ENCODE results near the gene ZNF527. TPM values are rescaled to one million over a fixed set of nuclear protein-coding genes. Genes with fewer than 3 reads are reported as not detected.

ZNF527 gene
- total RNA-seq, 1 experiment from 2014 or later = 8.9 TPM

DNA sequence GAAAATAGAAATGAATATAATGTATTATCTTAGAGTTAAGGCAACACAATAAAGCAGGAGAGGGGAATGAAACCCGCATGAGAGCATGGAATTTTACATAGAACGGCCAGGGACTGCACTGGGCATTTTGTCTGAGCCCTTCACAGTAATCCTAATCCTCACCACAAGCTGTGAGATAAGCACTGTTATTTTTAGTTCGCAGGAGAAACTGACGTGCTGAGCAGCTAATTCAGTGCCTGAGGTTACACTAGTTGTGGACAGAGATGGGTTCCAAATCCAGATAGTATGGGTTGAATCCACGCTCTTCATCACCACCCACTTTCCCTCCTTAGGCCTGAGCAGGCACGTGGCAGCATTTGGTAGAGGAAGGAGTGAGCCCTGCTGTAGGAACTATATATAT is 24.8 kb upstream of the ZNF527 start:
- ATAC-seq = no peak
- Histone ChIP-seq H3K36me3 (ENCODE audit: control insufficient read depth, insufficient read depth, low read length) (peaks cover 12% of the 10 kb centered on the region), H3K27me3 (ENCODE audit: control insufficient read depth, insufficient read depth, low read length) (no peaks in the 10 kb centered on the region), H3K4me1 (ENCODE audit: control insufficient read depth, insufficient read depth, low read length) (no peaks in the 10 kb centered on the region), H3K9me3 (ENCODE audit: control insufficient read depth, insufficient read depth, low read depth, low read length) (no peaks in the 10 kb centered on the region; the same call in 1 of the 2 replicates), H3K27ac (ENCODE audit: low read length) (no peak overlapping the region), H3K4me3 (ENCODE audit: low read depth in 2 of 2, low read length in 2 of 2) (no peak overlapping the region)
- intact Hi-C loops (cut with micrococcal nuclease; ENCODE audit: unreplicated experiment) = no loop called here
- no TSS peak for BruUV-seq (replicated peaks)
- TF ChIP-seq, protein P1, sequence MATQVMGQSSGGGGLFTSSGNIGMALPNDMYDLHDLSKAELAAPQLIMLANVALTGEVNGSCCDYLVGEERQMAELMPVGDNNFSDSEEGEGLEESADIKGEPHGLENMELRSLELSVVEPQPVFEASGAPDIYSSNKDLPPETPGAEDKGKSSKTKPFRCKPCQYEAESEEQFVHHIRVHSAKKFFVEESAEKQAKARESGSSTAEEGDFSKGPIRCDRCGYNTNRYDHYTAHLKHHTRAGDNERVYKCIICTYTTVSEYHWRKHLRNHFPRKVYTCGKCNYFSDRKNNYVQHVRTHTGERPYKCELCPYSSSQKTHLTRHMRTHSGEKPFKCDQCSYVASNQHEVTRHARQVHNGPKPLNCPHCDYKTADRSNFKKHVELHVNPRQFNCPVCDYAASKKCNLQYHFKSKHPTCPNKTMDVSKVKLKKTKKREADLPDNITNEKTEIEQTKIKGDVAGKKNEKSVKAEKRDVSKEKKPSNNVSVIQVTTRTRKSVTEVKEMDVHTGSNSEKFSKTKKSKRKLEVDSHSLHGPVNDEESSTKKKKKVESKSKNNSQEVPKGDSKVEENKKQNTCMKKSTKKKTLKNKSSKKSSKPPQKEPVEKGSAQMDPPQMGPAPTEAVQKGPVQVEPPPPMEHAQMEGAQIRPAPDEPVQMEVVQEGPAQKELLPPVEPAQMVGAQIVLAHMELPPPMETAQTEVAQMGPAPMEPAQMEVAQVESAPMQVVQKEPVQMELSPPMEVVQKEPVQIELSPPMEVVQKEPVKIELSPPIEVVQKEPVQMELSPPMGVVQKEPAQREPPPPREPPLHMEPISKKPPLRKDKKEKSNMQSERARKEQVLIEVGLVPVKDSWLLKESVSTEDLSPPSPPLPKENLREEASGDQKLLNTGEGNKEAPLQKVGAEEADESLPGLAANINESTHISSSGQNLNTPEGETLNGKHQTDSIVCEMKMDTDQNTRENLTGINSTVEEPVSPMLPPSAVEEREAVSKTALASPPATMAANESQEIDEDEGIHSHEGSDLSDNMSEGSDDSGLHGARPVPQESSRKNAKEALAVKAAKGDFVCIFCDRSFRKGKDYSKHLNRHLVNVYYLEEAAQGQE (IDR thresholded peaks at IDR 0.05; ENCODE audit: insufficient read depth in 1 of 2, low read depth in 2 of 2, low read length in 1 of 2) = no peak
- TF ChIP-seq SIN3A (IDR thresholded peaks at IDR 0.05; ENCODE audit: borderline replicate concordance, insufficient read depth, low read depth, low read length) = no peak
- TF ChIP-seq POLR2AphosphoS5 (IDR thresholded peaks at IDR 0.05; ENCODE audit: low read depth, low read length) = no peak
- TF ChIP-seq TCF7L2 (IDR thresholded peaks at IDR 0.05; ENCODE audit: low read depth, low read length) = no peak
- TF ChIP-seq CTCF (IDR thresholded peaks at IDR 0.05) = no peak
- ChIA-PET CTCF (no interaction called here), POLR2A (no interaction called here)
- in situ Hi-C loops (cut with HindIII; ENCODE audit: low pct_unique_long_range_greater_than_20kb, low sequenced_read_pairs) = no loop called here
- no peak for DNase-seq (ENCODE audit: low read depth, low spot score)

GRCh38 chr19:37348060-37348459 is 22.8 kb upstream of the ZNF527 start:
- Histone ChIP-seq H3K36me3 (ENCODE audit: control insufficient read depth, insufficient read depth, low read length) (peaks cover 17% of the 10 kb centered on the region), H3K27ac (ENCODE audit: low read length) (no peak overlapping the region), H3K4me1 (ENCODE audit: control insufficient read depth, insufficient read depth, low read length) (no peaks in the 10 kb centered on the region), H3K27me3 (ENCODE audit: control insufficient read depth, insufficient read depth, low read length) (no peaks in the 10 kb centered on the region), H3K4me3 (ENCODE audit: low read depth in 2 of 2, low read length in 2 of 2) (no peak overlapping the region), H3K9me3 (ENCODE audit: control insufficient read depth, insufficient read depth, low read depth, low read length) (no peaks in the 10 kb centered on the region; the same call in 1 of the 2 replicates)
- ATAC-seq (no peak), DNase-seq (ENCODE audit: low read depth, low spot score) (no peak)
- intact Hi-C loops (cut with micrococcal nuclease; ENCODE audit: unreplicated experiment) (no loop called here), in situ Hi-C loops (cut with HindIII; ENCODE audit: low pct_unique_long_range_greater_than_20kb, low sequenced_read_pairs) (no loop called here)
- no TSS peak for BruUV-seq (replicated peaks)
- ChIA-PET POLR2A (no interaction called here), CTCF (no interaction called here)
- no peak for TF ChIP-seq SIN3A (IDR thresholded peaks at IDR 0.05; ENCODE audit: borderline replicate concordance, insufficient read depth, low read depth, low read length)

- intact Hi-C loops (cut with micrococcal nuclease; ENCODE audit: unreplicated experiment) = no loop called here
- in situ Hi-C loops (cut with HindIII; ENCODE audit: low pct_unique_long_range_greater_than_20kb, low sequenced_read_pairs) = no loop called here
- no TSS peak for BruUV-seq (replicated peaks)
Measured at GRCh38 chr19:37353968-37354367, 16.9 kb upstream of the ZNF527 start.

More at GRCh38 chr19:37353968-37354367, 16.9 kb upstream of the ZNF527 start:
- Histone ChIP-seq H3K27ac (ENCODE audit: low read length) (no peak overlapping the region), H3K36me3 (ENCODE audit: control insufficient read depth, insufficient read depth, low read length) (peaks cover 9% of the 10 kb centered on the region), H3K27me3 (ENCODE audit: control insufficient read depth, insufficient read depth, low read length) (no peaks in the 10 kb centered on the region), H3K4me1 (ENCODE audit: control insufficient read depth, insufficient read depth, low read length) (no peaks in the 10 kb centered on the region), H3K4me3 (ENCODE audit: low read depth in 2 of 2, low read length in 2 of 2) (no peak overlapping the region), H3K9me3 (ENCODE audit: control insufficient read depth, insufficient read depth, low read depth, low read length) (peaks cover 17% of the 10 kb centered on the region; the same call in 1 of the 2 replicates)
- ChIA-PET CTCF (no interaction called here), POLR2A (interaction anchor here (0.6 kb wide), 1 partner anchor 17 kb away, joined by 3 read pairs; no protein-coding TSS in a partner anchor)
- TF ChIP-seq TCF7L2 (IDR thresholded peaks at IDR 0.05; ENCODE audit: low read depth, low read length) (no peak), SIN3A (IDR thresholded peaks at IDR 0.05; ENCODE audit: borderline replicate concordance, insufficient read depth, low read depth, low read length) (no peak), CTCF (IDR thresholded peaks at IDR 0.05) (no peak), POLR2AphosphoS5 (IDR thresholded peaks at IDR 0.05; ENCODE audit: low read depth, low read length) (no peak)
- TF ChIP-seq, protein P1 (IDR thresholded peaks at IDR 0.05; ENCODE audit: insufficient read depth in 1 of 2, low read depth in 2 of 2, low read length in 1 of 2) = no peak
- DNase-seq (ENCODE audit: low read depth, low spot score) = no peak
- ATAC-seq = no peak

All from Panc1 (cell line).